C4-2B (cell line): ENCODE measurements around the gene NUP188.

Experiments used
- H3K27ac ChIP-seq: fragments of 450-650 bp; 2 replicates; pipeline ENCODE4 v1.5.1; 2017
- ZFX ChIP-seq: fragments of 450-650 bp; IDR thresholded peaks from 2 replicates; pipeline ENCODE4 v1.6.1; 2017
- TF ChIP-seq, protein P1 (sequence below): fragments of 450-650 bp; conservative IDR thresholded peaks from 2 replicates; pipeline ENCODE4 v1.5.1; 2017; ENCODE audit warnings: mild to moderate bottlenecking

Gene NUP188

DNA sequence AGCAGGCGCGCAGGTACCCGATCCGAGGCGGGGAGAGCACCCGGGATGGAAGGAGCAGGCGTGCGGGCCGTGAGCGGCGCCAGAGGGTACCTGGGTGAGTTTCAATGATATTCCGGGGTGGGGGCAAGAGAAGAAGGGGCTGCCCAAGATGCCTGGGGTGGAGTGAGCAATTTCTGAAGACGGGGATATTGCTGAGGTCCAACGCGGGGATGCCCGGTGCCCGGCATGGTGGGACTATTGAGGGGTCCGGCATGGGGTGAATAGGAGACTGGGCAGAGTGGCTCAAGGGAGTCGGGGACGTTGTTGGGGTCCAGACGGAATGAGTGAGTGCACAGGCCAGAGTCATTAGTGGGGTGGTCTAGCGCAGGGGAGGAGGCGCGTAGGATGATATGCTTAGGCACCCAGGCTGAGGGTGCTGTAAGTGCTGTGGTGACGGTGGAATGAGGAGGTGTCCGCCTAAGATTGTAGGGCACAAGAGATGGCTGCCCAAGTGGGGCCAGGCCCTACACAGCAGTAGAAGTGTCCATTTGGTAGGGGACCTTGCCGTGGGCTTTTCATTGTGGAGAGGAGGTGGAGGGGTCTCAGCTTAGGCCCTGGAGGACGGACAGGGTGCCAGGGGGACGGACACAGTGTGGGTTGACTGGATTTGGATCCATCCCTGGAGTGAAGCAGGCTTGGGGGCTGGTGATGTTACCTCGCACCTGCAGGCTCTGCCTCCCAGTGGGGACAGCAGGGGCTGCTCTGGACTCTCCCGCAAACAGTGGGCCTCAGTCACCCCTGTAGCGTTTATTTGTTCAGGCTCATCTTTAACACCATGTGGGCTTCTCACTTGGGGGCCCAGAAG, 89.6 kb downstream of the NUP188 start:
- H3K27ac ChIP-seq = peak overlapping the region; percentile 77
- TF ChIP-seq, protein P1, sequence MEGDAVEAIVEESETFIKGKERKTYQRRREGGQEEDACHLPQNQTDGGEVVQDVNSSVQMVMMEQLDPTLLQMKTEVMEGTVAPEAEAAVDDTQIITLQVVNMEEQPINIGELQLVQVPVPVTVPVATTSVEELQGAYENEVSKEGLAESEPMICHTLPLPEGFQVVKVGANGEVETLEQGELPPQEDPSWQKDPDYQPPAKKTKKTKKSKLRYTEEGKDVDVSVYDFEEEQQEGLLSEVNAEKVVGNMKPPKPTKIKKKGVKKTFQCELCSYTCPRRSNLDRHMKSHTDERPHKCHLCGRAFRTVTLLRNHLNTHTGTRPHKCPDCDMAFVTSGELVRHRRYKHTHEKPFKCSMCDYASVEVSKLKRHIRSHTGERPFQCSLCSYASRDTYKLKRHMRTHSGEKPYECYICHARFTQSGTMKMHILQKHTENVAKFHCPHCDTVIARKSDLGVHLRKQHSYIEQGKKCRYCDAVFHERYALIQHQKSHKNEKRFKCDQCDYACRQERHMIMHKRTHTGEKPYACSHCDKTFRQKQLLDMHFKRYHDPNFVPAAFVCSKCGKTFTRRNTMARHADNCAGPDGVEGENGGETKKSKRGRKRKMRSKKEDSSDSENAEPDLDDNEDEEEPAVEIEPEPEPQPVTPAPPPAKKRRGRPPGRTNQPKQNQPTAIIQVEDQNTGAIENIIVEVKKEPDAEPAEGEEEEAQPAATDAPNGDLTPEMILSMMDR = no peak
- no peak; the same call in 1 of the 2 replicates for TF ChIP-seq ZFX

DNA sequence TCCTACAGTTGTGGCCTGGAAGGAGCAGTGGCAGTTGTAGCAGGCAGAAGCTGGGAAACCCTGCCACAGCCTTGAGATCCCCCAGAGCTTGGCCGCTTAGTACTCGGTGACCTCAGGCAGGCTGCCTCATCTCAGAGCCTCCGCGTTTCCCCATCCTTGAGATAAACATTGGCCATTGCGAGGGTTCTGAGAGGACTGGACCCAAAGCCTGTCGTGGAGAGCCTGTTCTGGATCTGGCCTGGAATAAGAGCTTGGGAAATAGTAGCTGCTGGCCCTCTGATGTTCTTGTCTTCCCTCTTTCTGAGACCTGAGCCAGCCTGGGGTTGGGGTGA, 90.2 kb downstream of the NUP188 start:
- no peak for TF ChIP-seq ZFX
- TF ChIP-seq, protein P1 = no peak
- peak overlapping the region; percentile 77 for H3K27ac ChIP-seq

DNA sequence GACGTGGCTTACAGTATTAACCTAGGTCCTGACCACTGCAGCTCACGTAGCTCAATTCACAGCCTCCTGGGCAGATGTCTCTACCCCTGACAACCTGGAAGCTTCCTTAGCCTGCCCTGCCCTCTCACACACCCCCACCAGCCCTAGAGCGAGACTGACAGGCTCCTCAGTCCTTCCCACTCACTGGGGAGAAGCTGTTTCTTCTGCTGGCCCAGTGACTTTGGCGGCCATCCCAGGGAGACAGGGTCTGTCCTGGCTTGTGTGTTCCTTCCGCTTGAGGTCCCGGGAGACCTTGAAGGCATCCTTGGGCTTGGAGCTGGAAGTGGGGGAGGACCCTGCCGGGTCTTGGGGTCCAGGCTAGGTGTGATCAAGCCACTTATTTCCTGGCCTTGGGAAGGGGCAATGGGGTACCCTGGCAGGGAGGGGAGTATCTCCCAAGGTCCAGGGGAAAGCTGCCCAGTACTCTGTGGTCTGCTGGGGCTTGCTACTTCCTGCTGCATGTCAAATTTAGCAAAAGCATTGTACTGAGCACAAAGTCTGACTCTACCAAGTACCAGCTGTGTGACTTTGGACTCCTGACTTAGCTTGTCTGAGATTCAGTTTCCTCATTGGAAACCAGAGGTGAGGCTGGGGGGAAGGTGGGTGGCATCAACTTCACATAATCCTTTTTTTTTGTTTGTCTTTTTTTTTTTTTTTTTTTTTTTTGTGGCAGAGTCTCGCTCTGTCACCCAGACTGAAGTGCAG, 90.8 kb downstream of the NUP188 start:
- TF ChIP-seq, protein P1 = no peak
- no peak for TF ChIP-seq ZFX
- H3K27ac ChIP-seq = no peak overlapping the region

DNA sequence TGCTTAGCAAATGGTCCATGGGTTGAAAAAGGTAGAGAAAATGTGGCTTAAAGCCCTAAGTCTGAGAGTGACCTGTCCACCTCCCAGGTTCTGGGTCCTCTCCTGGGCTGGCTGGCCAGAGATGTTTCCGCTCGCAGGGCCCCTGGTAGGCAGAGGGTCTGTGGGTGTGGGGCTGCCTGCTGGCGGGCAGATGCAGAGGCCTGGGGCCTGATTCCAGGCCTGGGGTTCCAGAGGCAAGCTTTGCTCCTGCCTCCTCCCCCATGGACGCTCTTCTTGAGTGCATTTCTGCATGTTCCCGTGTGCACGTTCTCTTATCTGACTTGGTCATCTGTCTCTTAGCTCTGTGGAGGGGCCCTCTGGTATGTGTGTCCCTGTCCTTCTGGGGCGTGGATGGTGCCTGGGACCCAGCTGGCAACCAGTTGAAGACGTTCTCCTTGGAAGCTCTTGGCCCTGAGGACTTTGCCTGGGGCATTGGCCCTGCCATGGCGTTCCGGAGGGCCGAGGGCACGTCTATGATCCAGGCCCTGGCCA, 92.7 kb downstream of the NUP188 start:
- TF ChIP-seq, protein P1 = no peak
- no peak for TF ChIP-seq ZFX
- H3K27ac ChIP-seq = no peak overlapping the region

DNA sequence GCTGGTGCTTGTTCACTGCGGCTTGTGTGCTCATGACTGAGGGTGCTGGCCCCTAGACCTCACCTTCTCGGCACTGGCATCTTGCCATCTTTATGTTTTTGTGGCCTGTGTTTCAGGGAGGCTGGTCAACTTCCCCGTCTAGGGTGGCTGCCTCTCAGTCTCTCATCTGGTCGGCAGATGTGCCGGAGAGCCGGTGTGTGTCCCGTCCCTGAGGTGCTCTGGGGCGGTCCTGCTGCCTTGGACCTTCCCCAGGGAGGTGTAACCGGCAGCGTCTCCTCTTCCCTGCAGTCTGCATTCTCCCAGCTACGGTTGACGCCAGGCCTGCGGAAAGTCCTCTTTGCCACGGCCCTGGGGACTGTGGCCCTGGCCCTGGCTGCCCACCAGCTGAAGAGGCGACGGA, 94.5 kb downstream of the NUP188 start:
- TF ChIP-seq, protein P1 = no peak
- no peak for TF ChIP-seq ZFX
- H3K27ac ChIP-seq = no peak overlapping the region

DNA sequence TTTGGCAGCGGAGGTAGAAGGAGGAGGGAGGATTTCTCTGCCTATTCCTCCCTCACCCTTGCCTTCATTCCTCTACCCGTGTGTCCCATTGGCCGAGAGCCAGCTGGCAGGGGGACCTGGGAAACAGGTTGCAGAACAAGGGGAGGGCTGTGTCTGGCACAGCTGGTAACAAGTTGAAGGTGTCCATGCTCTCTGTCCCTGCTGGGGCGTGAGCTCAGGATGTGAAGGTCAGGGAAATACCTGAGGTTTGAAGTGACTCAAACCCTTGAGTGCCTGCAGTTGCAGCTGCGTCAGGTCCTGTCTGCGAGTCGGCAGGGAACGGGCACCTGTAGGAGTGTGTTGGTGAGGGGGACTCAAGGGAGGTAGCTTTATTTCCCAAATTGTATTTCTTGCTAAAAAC, 105.1 kb downstream of the NUP188 start:
- TF ChIP-seq, protein P1 = no peak
- TF ChIP-seq ZFX = no peak
- peak overlapping the region; percentile 20 for H3K27ac ChIP-seq

DNA sequence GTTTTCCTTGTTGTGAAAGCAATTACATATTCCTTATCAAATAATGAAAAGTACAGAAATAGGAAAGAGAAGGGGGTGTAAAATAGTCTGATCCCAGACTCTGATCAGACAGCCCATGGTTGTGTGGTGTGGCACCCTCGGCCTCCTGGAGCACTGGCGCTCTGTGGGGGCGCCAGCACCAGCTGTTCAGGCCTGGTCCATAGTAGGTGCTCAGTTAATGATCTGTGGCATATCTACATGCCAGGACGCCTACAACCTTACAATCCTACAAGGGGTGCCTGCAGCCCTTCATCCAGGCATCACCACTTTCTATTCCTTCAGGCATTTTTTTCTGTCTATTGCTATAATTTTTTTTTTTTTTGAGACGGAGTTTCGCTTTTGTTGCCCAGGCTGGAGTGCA, 105.5 kb downstream of the NUP188 start:
- H3K27ac ChIP-seq = peak overlapping the region; percentile 20
- TF ChIP-seq ZFX = no peak
- TF ChIP-seq, protein P1 = no peak
